ENCODE measurements around the gene HNRNPA0.

- no peak for TF ChIP-seq CTCF (conservative IDR thresholded peaks at IDR 0.05; ENCODE audit: low read length)
- no peak for TF ChIP-seq EZH2phosphoT487 (IDR thresholded peaks at IDR 0.05; ENCODE audit: borderline replicate concordance, low read depth, low read length)
These were observed 48.4 kb upstream of the HNRNPA0 start for GRCh38 chr5:137802282-137803210.

All from OCI-LY7 (cell line).